DND-41 (cell line): ENCODE measurements around the gene SIRPG.

Experiments used
- CTCF ChIP-seq: IDR thresholded peaks from 2 replicates; pipeline ENCODE4 v1.5.1; 2012; ENCODE audit warnings: borderline replicate concordance, low read length, moderate library complexity, mild to moderate bottlenecking; ENCODE audit not compliant: poor library complexity, severe bottlenecking; ENCODE audit errors: extremely low read depth
- EZH2 ChIP-seq: IDR thresholded peaks from 3 replicates; pipeline ENCODE4 v1.6.1; 2012; ENCODE audit warnings: borderline replicate concordance, low read depth, mild to moderate bottlenecking, moderate library complexity, low read length, inconsistent platforms; ENCODE audit not compliant: severe bottlenecking

DNA sequence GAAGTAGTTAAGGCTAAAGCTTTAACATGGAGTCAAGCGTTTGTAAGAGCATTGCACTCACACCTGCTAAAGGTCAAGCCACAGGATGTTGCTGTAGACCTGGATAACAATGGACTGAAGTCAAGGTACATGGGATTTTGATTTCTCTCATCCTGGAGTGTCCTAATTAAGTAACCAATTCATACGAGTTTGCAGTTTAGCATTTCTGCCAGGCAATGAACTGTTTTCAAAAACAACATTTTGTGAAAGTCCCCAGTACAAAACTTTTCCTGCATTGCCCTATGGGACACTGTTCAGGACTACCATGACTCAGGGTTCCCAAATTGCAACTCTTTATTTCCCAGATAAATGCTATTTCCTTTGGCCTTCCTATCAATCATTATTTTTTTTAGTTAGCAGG, 20.4 kb downstream of the SIRPG start:
- TF ChIP-seq EZH2 (no peak), CTCF (no peak)
